IMR-90 (cell line): Measurements from ENCODE around the gene MICALL2. TPM values are rescaled to one million over a fixed set of nuclear protein-coding genes. Genes with fewer than 3 reads are reported as not detected.

Experiments
- ATAC-seq: fragments of 200-7000 bp; cut with Tn5 transposase; 2 replicates; pipeline ENCODE4 v1.9.1; 2020; ENCODE audit warnings: low read depth, mild to moderate bottlenecking, moderate library complexity
- BruUV-seq: library from RNA; stranded (reverse); fragments of 400-500 nt; replicated peaks from 2 replicates; lab custom pipeline; 2021; lab: Mats Ljungman, UMichigan
- CTCF ChIA-PET: fragments of 300-600 bp; formaldehyde crosslinking; extraction: SDS; loops from one replicate; lab custom pipeline; 2021; ENCODE audit warnings: antibody characterized with exemption; lab: Yijun Ruan, JAX
- POLR2A ChIA-PET: fragments of 300-600 bp; sonication (Branson Sonifier 250); formaldehyde crosslinking; loops from one replicate; lab custom pipeline; 2022; ENCODE audit warnings: antibody characterized with exemption; ENCODE audit not compliant: unreplicated experiment; lab: Charles Lee
- DNase-seq: peaks from one replicate; pipeline ENCODE4 v3.0.0; 2013
- H2AFZ ChIP-seq: replicated peaks from 2 replicates; pipeline ENCODE3; 2013; ENCODE audit warnings: low read length, mild to moderate bottlenecking; ENCODE audit not compliant: poor library complexity
- H2AK5ac ChIP-seq: 2 replicates; pipeline ENCODE4 v1.6.1; 2013; ENCODE audit warnings: low read depth, low read length, inconsistent platforms
- H2AK9ac ChIP-seq: replicated peaks from 2 replicates; pipeline ENCODE3; 2013; ENCODE audit warnings: mild to moderate bottlenecking, low read depth, low read length, moderate library complexity; ENCODE audit not compliant: poor library complexity
- H2BK120ac ChIP-seq: 2 replicates; pipeline ENCODE4 v1.6.1; 2013; ENCODE audit warnings: low read depth, low read length, inconsistent platforms
- H2BK15ac ChIP-seq: 3 replicates; pipeline ENCODE4 v1.6.1; 2013; ENCODE audit warnings: low read depth, low read length, inconsistent platforms
- H2BK20ac ChIP-seq: 2 replicates; pipeline ENCODE4 v1.6.1; 2013; ENCODE audit warnings: low read depth, mild to moderate bottlenecking, inconsistent platforms, low read length, moderate library complexity
- H2BK5ac ChIP-seq: 2 replicates; pipeline ENCODE4 v1.6.1; 2013; ENCODE audit warnings: mild to moderate bottlenecking, low read depth, low read length, inconsistent platforms; ENCODE audit not compliant: poor library complexity, severe bottlenecking
- H3K14ac ChIP-seq: replicated peaks from 2 replicates; pipeline ENCODE4 v1.6.1; 2013; ENCODE audit warnings: low read depth, low read length, inconsistent platforms
- H3K18ac ChIP-seq: 2 replicates; pipeline ENCODE4 v1.6.1; 2013; ENCODE audit warnings: low read depth, low read length, control low read depth
- H3K23ac ChIP-seq: 2 replicates; pipeline ENCODE4 v1.6.1; 2013; ENCODE audit warnings: low read depth, low read length, inconsistent platforms
- H3K27ac ChIP-seq: 2 replicates; pipeline ENCODE4 v1.5.1; 2013; ENCODE audit warnings: mild to moderate bottlenecking, control low read depth, low read length; ENCODE audit not compliant: insufficient read depth
- H3K27me3 ChIP-seq: 2 replicates; pipeline ENCODE4 v1.6.1; 2013; ENCODE audit warnings: low read length; ENCODE audit not compliant: control insufficient read depth, insufficient read depth
- H3K36me3 ChIP-seq: 2 replicates; pipeline ENCODE4 v1.6.1; 2013; ENCODE audit warnings: low read length, mixed read lengths; ENCODE audit not compliant: control insufficient read depth, insufficient read depth
- H3K4ac ChIP-seq: 2 replicates; pipeline ENCODE4 v1.6.1; 2013; ENCODE audit warnings: low read depth, low read length, inconsistent platforms
- H3K4me1 ChIP-seq: 2 replicates; pipeline ENCODE4 v1.6.1; 2013; ENCODE audit warnings: low read length, mixed read lengths; ENCODE audit not compliant: control insufficient read depth, insufficient read depth
- H3K4me2 ChIP-seq: 2 replicates; pipeline ENCODE4 v1.6.1; 2013; ENCODE audit warnings: low read depth, mild to moderate bottlenecking, control low read depth, low read length, moderate library complexity
- H3K4me3 ChIP-seq: 2 replicates; pipeline ENCODE4 v1.5.1; 2013; ENCODE audit warnings: low read depth, mild to moderate bottlenecking, control low read depth, low read length, moderate library complexity; ENCODE audit not compliant: insufficient read depth
- H3K56ac ChIP-seq: 2 replicates; pipeline ENCODE4 v1.6.1; 2013; ENCODE audit warnings: low read length, inconsistent platforms; ENCODE audit not compliant: insufficient read depth; ENCODE audit errors: extremely low read depth
- H3K79me1 ChIP-seq, 2 experiments: 2 replicates each; pipeline ENCODE4 v1.6.1; 2013; ENCODE audit warnings: low read length in 2 of 2, inconsistent platforms in 1 of 2, low read depth in 1 of 2
- H3K9ac ChIP-seq: 2 replicates; pipeline ENCODE4 v1.6.1; 2013; ENCODE audit warnings: low read depth, low read length, control low read depth
- H3K9me1 ChIP-seq: 2 replicates; pipeline ENCODE4 v1.6.1; 2013; ENCODE audit warnings: low read length, inconsistent platforms; ENCODE audit not compliant: insufficient read depth
- H3K9me3 ChIP-seq: 2 replicates; pipeline ENCODE4 v1.6.1; 2013; ENCODE audit warnings: low read length; ENCODE audit not compliant: control insufficient read depth, insufficient read depth
- H4K20me1 ChIP-seq: 2 replicates; pipeline ENCODE4 v1.6.1; 2013; ENCODE audit warnings: low read length, inconsistent platforms; ENCODE audit not compliant: insufficient read depth
- H4K5ac ChIP-seq: 2 replicates; pipeline ENCODE4 v1.6.1; 2013; ENCODE audit warnings: mild to moderate bottlenecking, low read depth, low read length, control low read depth
- H4K8ac ChIP-seq, 2 experiments: 2 replicates each; pipeline ENCODE4 v1.6.1; 2013; ENCODE audit warnings: low read depth in 2 of 2, low read length in 2 of 2, control low read depth in 1 of 2, inconsistent platforms in 1 of 2
- H4K91ac ChIP-seq: 2 replicates; pipeline ENCODE4 v1.6.1; 2013; ENCODE audit warnings: low read depth, low read length, inconsistent platforms; ENCODE audit not compliant: insufficient read depth
- CEBPB ChIP-seq: IDR thresholded peaks from 2 replicates; pipeline ENCODE4 v1.6.1; 2012; ENCODE audit warnings: low read depth, low read length, improper control_type of control experiment
- CHD1 ChIP-seq: IDR thresholded peaks from 2 replicates; pipeline ENCODE4 v1.6.1; 2012; ENCODE audit warnings: low read depth, low read length, improper control_type of control experiment
- ELK1 ChIP-seq: fragments of 150-350 bp; IDR thresholded peaks from 2 replicates; pipeline ENCODE4 v1.6.1; 2016; ENCODE audit warnings: low read depth, mild to moderate bottlenecking, low read length, moderate library complexity, borderline replicate concordance
- MXI1 ChIP-seq: IDR thresholded peaks from 2 replicates; pipeline ENCODE4 v1.6.1; 2012; ENCODE audit warnings: low read depth, mild to moderate bottlenecking, low read length, moderate library complexity, borderline replicate concordance
- NFE2L2 ChIP-seq: fragments of 150-350 bp; IDR thresholded peaks from 2 replicates; pipeline ENCODE4 v1.6.1; 2016; ENCODE audit warnings: low read depth, mild to moderate bottlenecking, low read length
- RCOR1 ChIP-seq: IDR thresholded peaks from 2 replicates; pipeline ENCODE4 v1.6.1; 2012; ENCODE audit warnings: mild to moderate bottlenecking, low read length, improper control_type of control experiment; ENCODE audit not compliant: insufficient replicate concordance
- WGBS, 2 experiments: methylation state at CpG; one replicate each; pipeline versions ENCODE4 v1.1.5 to v1.1.7; 2013; ENCODE audit warnings: missing lambda C conversion rate in 2 of 2; ENCODE audit not compliant: insufficient read length in 1 of 2; ENCODE audit errors: extremely low coverage in 2 of 2; 5-methylcytosine and 5-hydroxymethylcytosine counted together
- dilution Hi-C: fragments of 300-500 bp; cut with HindIII; formaldehyde crosslinking; loops from one replicate; pipeline ENCODE4 v1.14.3; 2018; ENCODE audit warnings: low sequenced_read_pairs; ENCODE audit not compliant: unreplicated experiment
- in situ Hi-C: fragments of 300-500 bp; cut with MboI; formaldehyde crosslinking; loops from 3 replicates; pipeline ENCODE4 v1.14.3; 2019; ENCODE audit warnings: low sequenced_read_pairs, inconsistent platforms, mixed read lengths
- intact Hi-C: fragments of 100-400 bp; cut with micrococcal nuclease; formaldehyde crosslinking; loops from 2 replicates; pipeline ENCODE4 v1.10.0; 2022
- polyA plus RNA-seq, 3 experiments: library from polyadenylated mRNA; depleted of rRNA; stranded (reverse); fragments of >200 nt; gene quantifications; 2 replicates each; pipeline ENCODE4 v1.2.3, GENCODE V29; 2012; ENCODE audit warnings: low replicate concordance in 1 of 3
- total RNA-seq: library from RNA; depleted of rRNA; stranded (reverse); fragments of >200 nt; gene quantifications from 2 replicates; pipeline ENCODE4 v1.2.3, GENCODE V29; 2012

Gene MICALL2
- total and polyA plus RNA-seq, 2 of the 4 experiments (the other 2 are of a cell fraction) = 6.6 to 34.1 TPM

GRCh38 chr7:1493129-1493528 is 33.9 kb upstream of the MICALL2 start:
- H3K9me1 ChIP-seq = no peaks in the 10 kb centered on the region
- ATAC-seq (no peak), DNase-seq (no peak)
- H2BK20ac ChIP-seq = no peak overlapping the region
- H3K4me2 ChIP-seq = no peak overlapping the region
- peaks cover 67% of the 10 kb centered on the region for H3K36me3 ChIP-seq
- H3K79me1 ChIP-seq = peaks cover 0 to 11% of the 10 kb centered on the region in 2 experiments; a peak in 1 of 4 replicates
- WGBS, 2 experiments = 96% methylated on average over 19 of the region's 20 CpGs; no CpG with 5 or more reads in 1 of the 2 experiments
- no peak overlapping the region for H3K9ac ChIP-seq
- no peak overlapping the region for H4K8ac ChIP-seq
- ChIA-PET POLR2A (interaction anchor here (0.6 kb wide), 1 partner anchor 310 kb away, joined by 4 read pairs; no protein-coding TSS in a partner anchor), CTCF (no interaction called here)
- H4K20me1 ChIP-seq = 0 out of 2 replicates have a peak, but pooled peaks cover 4% of the 10 kb centered on the region
- H4K5ac ChIP-seq = no peak overlapping the region
- intact Hi-C loops = no loop called here
- H3K18ac ChIP-seq = no peak overlapping the region
- H2BK5ac ChIP-seq = no peak overlapping the region
- H3K9me3 ChIP-seq = no peaks in the 10 kb centered on the region
- no peak overlapping the region for H3K27ac ChIP-seq
- no peaks in the 10 kb centered on the region for H3K27me3 ChIP-seq
- dilution Hi-C loops = no loop called here
- no peak overlapping the region for H2BK120ac ChIP-seq
- no peak overlapping the region for H4K91ac ChIP-seq
- no peak overlapping the region for H3K4ac ChIP-seq
- H3K23ac ChIP-seq = no peak overlapping the region
- H2BK15ac ChIP-seq = no peak overlapping the region
- TF ChIP-seq CHD1 = no peak
- no peak for TF ChIP-seq NFE2L2
- TF ChIP-seq RCOR1 = no peak
- no peak for TF ChIP-seq MXI1
- TF ChIP-seq CEBPB = no peak
- no peak for TF ChIP-seq ELK1
- no peak overlapping the region for H3K4me3 ChIP-seq
- no peak overlapping the region for H2AK9ac ChIP-seq
- in situ Hi-C loops = no loop called here
- no peak overlapping the region for H2AK5ac ChIP-seq
- BruUV-seq = no TSS peak
- H2AFZ ChIP-seq = no peak overlapping the region
- no peak overlapping the region for H3K56ac ChIP-seq
- no peak overlapping the region for H3K14ac ChIP-seq
- no peaks in the 10 kb centered on the region for H3K4me1 ChIP-seq
